Measurements from ENCODE around the gene CD300LD.

The CD300LD gene

DNA sequence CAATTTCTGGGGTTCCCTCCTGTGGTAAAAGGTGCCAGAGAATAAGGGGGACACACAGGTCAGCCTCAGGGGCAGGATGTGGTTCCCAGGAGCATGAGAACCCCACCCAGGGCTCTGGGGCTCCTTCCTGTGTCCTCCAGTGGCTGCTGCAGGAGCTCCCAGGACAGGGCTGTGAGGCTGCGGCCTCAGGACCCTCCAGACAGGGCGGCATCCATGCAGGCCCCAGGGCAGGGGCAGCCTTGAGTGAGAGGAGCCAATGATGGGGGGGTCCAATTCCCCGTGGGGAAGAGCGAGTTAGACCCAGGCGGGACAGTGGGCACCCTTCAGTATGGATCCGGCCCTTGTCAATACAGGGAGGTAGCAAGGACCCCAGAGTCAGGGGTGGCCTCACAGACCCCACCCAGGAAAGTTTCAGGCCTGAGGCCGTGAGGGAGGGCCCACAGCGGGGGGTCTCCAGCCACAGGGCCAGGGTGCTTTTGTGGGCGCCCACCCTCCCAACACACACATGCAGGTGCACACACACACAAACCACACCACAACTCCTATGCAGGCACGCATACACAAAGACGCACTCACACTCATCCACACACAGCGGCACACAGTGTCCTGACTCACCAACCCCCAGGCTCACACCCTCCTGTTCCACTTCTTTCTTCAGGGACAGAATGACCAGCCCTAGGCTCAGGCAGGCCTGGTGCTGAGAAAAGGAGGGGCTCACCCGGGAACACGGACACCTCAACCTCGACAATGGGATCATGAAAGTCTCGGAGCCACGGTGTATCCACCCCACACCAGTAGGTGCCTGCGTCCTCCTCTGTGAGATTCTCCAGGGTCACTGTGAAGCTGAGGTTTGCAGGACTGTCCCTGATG is 48.0 kb downstream of the CD300LD start:
- no peak for DNase-seq (ENCODE audit: low read depth)

DNA sequence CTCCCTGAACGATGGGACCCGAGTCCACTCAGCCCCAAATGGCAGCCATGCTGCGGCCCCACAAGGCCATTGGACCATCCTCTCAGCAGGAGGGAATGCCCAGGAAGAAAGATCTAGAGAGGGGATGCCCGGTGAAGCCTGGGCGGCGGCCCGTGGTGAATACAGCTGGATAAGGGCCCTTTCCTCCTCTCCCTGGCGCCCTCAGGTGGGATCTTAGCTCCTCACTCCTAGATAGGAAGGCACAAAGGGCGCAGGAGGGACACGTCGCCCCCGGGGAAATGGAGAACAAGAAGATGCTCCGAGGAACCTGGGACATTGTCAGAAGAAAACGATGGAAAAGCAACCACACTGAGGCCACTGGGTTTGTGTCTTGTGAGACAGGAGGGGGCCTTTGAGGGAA is 48.7 kb downstream of the CD300LD start:
- no peak for DNase-seq (ENCODE audit: low read depth)

DNA sequence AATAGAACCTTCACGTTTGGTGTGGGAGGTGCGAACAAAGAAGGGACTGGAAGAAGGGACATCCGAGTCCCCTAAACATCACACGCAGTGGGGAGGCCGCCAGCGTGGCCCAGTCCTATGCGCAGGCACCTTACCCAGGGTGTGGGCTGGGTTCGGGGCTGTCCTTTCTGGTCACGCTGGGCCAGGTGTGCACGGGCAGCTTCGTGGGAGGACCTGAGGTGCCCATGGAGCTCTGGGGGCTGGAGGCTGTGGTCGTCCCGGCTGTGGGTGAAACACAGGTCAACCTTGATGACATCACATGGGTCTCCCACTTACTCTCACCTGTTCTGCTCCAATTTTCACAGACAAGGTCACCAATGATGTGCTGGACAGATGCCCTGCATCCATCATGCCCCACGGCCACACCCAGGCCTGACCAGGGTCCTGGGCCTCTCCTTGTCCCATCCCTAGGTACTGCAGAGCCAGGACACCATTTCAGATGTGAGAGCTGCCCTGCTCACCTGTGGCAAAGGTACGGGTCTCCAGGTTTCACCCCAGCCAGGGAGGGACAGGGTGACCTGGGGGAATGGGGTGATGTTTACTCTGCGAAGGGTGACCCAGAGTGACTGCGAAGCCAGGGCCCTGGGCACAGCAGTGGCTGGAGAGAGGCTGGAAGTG is 49.2 kb downstream of the CD300LD start:
- no peak for DNase-seq (ENCODE audit: low read depth)

DNA sequence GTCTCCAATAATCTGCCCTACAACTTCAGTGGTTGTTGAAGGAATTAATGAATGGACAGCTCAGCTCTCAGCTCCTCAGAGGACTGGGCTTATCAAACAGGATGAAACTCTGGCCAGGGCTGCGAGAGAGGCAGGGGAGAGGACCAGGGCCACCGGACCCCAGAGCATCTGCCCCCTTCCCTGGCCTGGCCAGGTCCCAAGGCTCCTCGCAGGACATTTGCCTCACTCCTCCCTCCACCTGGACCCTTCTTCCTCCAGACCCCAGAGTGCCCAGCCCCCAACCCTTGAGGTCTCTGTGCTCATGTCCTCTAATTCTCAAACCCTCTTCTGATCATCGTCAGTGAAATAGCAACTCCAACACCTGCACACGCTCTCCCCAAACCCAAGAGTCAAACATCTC is 49.9 kb downstream of the CD300LD start:
- no peak for DNase-seq (ENCODE audit: low read depth)

DNA sequence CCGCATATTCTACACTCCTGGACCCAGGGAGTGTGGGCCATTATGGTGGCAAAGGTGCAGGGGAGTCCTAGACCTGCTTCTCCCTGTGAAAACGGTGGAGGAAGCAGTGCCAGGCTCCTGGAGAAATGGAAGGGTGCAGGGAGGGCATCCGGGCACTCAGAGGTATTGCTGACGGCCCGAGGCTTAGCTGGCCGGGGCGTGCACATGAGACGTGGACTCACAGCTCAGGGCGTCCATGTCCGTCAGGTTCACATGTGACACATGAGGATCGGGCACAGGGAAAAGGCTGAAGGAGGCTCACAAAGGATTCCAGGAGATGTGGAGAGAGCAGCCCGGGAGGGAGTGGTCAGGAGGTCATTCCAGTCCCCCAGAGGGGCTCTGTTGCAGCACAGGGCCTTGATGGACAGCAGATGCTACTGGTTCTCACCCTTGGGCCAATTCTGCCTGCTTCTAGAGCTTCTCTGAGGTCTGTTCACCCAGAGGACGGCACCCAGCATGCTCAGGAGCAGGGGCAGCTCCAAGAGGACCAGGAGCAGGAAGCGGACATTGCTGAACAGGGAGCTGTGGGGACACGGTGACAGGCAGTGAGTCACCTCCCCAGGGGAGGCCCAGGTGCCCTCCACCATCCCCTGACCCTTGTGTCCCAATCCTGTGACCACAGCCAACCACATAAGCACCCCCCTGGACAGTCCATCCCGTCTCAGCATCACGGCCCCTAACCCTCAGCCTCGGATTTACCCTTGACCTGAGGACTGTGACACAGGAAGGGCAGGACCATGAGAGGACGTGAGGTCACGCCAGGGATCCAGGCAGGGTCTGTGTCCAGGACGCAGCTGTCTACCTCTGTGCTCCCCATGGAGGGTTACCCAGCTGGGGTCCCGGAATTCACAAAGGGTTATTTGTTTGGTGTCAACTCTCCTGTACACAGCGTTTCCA is 50.6 kb downstream of the CD300LD start:
- no peak for DNase-seq (ENCODE audit: low read depth)

DNA sequence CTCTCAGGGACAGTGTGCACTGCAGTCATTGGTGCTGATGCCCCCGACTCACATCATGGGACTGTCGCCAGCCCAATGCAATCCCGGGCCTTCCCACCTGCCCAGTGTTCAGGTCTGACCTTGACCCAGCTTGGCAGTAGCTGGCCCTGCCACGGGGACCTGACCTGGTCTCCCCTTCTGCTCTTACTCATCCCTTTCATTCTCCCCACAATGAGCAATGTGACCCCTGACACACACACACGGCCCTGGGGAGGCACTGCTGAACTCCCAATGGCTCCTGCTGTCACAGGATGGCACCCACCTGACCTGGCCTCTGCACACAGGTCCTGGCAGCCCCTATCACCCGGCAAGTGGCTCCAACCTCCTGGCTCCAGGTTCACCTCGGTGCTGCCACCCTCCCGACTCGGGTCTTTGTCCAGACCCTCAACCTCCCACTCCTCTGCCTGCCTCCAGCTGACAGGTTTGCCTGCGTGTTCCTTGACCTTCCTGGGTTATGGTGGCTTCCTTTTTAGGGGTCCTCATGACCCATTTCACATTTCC is 52.7 kb downstream of the CD300LD start:
- no peak for DNase-seq (ENCODE audit: low read depth)

DNA sequence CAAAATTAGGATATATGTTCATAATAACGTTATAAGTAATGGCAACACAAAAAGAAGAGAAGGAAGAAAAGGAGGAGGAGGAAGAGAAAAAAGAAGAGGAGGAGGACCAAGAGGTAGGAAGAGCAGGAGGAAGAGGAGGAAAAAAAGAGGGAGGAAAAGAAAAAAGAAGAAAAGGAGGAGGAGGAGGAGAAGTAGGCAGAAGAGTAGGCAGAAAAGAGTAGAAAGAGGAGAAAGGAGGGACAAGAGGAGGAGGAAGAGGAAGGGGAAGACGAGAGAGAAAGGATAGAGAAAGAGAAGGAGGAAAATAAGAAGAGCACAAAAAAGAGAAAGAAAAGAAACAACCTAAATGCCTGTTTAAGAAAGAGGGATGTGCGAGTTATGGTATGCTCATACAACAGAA is 55.2 kb downstream of the CD300LD start:
- DNase-seq (ENCODE audit: low read depth), result no peak

DNA sequence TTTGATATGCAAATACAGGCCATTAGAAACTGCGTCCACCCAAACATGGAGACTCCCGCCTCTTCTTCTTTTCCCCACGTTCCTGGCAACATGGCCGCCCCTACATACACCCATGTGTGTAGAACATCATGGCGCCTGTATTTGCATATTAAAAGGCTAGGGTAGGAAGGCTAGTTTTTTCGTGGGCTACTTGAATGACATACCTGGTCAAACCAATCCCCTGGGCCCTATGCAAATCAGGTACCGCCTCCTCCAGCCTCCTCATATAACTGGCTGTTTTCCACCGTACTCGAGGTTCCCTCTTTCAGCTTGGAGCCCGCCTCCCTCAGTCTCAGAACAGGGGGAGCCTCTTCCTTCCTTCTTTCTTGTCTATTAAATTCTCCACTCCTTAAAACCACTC is 60.0 kb downstream of the CD300LD start:
- DNase-seq (ENCODE audit: low read depth), result no peak

DNA sequence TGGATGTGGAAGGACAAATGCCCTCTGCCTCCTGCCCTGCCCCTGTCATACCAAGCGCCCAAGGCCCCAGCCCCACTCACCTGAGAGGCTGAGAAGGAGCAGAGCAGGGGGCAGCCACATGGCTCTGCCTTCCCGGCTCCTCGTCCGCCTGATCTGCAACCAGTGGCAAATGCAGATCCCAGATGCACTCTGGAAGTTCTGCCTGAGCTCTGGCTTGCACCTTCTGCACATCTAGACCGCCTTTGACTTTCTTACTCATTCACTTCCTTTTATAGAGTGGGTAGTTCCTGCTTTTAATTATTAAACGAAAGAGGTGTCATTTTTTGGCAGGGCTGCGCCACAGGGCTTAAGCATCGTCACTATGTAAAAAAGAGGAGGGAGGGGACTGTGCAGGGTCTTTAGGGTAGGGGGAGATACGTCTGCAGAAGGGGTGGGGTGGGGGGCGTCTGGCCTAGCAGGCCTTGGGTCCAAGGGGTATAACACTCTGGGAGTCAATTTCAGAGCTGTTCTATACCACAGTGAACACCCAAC is 60.8 kb downstream of the CD300LD start, which contains the start of gene CD300LB:
Gene CD300LB, minus strand, starts transcription at position 245 of the 531 bp plus-strand sequence. Its CDS starts 125 bp downstream, at position 120.
- DNase-seq (ENCODE audit: low read depth), result no peak

DNA sequence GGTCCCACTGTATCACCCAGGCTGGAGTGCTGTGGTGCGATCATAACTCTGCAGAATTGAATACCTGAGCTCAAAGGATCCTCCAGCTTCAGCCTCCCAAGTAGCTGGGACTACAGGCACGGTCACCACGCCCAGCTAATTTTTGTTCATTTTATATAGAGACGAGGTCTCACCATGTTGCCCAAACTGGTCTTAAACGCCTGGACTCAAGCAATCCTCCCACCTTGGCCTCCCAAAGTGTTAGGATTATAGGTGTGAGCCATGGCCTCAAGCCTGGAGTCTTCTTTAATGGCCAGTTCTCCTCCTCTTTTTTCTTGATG is 61.3 kb downstream of the CD300LD start:
- no peak for DNase-seq (ENCODE audit: low read depth)

All from amniotic epithelial cell (primary cell).